Mucosa of descending colon (tissue), 3 donors: Measurements from ENCODE around the gene MCAT. TPM values are rescaled to one million over a fixed set of nuclear protein-coding genes. Genes with fewer than 3 reads are reported as not detected.

Experiments used
- ATAC-seq: fragments of 200-7000 bp; cut with Tn5 transposase; one replicate; pipeline ENCODE4 v1.9.1; 2020; ENCODE audit warnings: mild to moderate bottlenecking, moderate library complexity
- DNase-seq, 3 donors: peaks; one replicate each; pipeline ENCODE4 v3.0.0-alpha.2; 2020
- H3K36me3 ChIP-seq: fragments of 200-600 bp; one replicate; pipeline ENCODE4 v1.8.0; 2021; ENCODE audit warnings: low read depth, mild to moderate bottlenecking
- H3K4me1 ChIP-seq: fragments of 200-600 bp; one replicate; pipeline ENCODE4 v1.8.0; 2021; ENCODE audit warnings: low read depth, mild to moderate bottlenecking
- H3K4me3 ChIP-seq: fragments of 200-600 bp; one replicate; pipeline ENCODE4 v1.8.0; 2021; ENCODE audit warnings: mild to moderate bottlenecking
- H3K9me3 ChIP-seq: fragments of 200-600 bp; one replicate; pipeline ENCODE4 v1.8.0; 2021; ENCODE audit warnings: mild to moderate bottlenecking
- intact Hi-C, 2 donors: fragments of 100-400 bp; cut with DNase I in 1 of 2; cut with micrococcal nuclease in 1 of 2; formaldehyde crosslinking; loops; one replicate each; pipeline versions ENCODE4 v1.11.0 to v1.11.1; 2022; cut with DNase I, micrococcal nuclease
- long read RNA-seq, 2 donors: library from polyadenylated mRNA; unstranded; transcript quantifications; one replicate each; pipeline ENCODE4 v2.0.0, GENCODE V29; 2019 to 2021
- total RNA-seq, 3 donors: library from RNA; stranded (reverse); fragmentation: NEBNext Ultra II Directional in 2 of 3; extraction: Animal tissue kit (Norgen Biotek cat#: 25700) in 2 of 3; gene quantifications; one replicate each; pipeline versions ENCODE4 v1.2.1 to v1.2.4, GENCODE V29; 2021 to 2023
- TF ChIP-seq, protein P1 (sequence below): fragments of 200-600 bp; IDR thresholded peaks from one replicate; pipeline ENCODE4 v1.8.0; 2022; ENCODE audit warnings: antibody characterized with exemption, mild to moderate bottlenecking
- donor health status: DM: no; HTN: no; CAD: no; lungs with moderate emphysema.
- donor health status: DM: no; HTN: no; CAD: no.
- donor health status: DM: no; HTN: yes; CAD: no.

MCAT gene
- 10 to 100 TPM; 16.1 to 18.8 (median 17.0) TPM for total RNA-seq
- long read RNA-seq, donor 1, transcript MCAT-201 (4 exons, 2,056 nt) = major isoform, 12 of 28 reads
- long read RNA-seq, donor 1, transcript MCAT-202 (3 exons, 1,134 nt) = minor isoform, 10 of 28 reads
- long read RNA-seq, donor 1, partial matches to known transcripts = 1 of 28 reads
- long read RNA-seq, donor 1, other reads (novel, unspliced or antisense) = 5 of 28 reads
- long read RNA-seq, donor 2, transcript MCAT-201 (4 exons, 2,056 nt) = major isoform, 28 of 38 reads
- long read RNA-seq, donor 2, partial matches to known transcripts = 0 of 38 reads
- long read RNA-seq, donor 2, other reads (novel, unspliced or antisense) = 4 of 38 reads

DNA sequence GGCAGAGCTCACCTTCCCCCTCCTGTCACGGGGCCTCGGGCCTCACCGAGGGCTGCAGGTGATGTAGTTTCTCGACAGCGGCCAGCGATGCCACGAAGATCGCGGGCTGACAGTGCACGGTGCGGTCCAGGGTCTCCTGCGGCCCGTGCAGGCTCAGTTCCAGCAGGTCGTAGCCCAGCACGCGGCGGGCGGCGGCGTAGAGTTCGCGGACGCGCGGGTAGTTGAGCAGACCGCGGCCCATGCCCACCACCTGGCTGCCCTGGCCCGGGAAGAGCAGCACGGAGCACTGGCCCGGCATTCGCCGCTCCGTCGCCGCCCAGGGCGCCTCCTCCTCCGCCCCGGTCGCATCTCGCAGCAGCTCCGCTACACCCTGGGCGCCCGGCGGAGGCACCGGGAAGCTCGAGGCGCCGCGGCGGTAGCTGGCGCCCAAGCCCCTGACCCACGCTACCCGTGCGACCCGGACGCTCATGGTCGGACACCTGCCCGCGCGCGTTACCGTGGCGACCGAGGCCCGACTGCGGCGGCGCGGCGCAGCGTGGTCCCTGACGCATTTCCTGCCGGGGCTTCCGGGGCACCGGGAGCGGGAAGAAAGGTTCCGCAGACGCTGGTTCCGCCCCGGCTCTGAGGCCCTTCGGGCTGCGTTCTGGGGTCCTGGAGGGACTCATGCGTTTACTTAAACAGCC is at the start of gene MCAT:
Gene MCAT (minus strand): TSS at position 519 of the 683 bp plus-strand sequence. CDS start 50 bp downstream, at position 469.
- intact Hi-C loops = no loop called here
- TF ChIP-seq, protein P1, sequence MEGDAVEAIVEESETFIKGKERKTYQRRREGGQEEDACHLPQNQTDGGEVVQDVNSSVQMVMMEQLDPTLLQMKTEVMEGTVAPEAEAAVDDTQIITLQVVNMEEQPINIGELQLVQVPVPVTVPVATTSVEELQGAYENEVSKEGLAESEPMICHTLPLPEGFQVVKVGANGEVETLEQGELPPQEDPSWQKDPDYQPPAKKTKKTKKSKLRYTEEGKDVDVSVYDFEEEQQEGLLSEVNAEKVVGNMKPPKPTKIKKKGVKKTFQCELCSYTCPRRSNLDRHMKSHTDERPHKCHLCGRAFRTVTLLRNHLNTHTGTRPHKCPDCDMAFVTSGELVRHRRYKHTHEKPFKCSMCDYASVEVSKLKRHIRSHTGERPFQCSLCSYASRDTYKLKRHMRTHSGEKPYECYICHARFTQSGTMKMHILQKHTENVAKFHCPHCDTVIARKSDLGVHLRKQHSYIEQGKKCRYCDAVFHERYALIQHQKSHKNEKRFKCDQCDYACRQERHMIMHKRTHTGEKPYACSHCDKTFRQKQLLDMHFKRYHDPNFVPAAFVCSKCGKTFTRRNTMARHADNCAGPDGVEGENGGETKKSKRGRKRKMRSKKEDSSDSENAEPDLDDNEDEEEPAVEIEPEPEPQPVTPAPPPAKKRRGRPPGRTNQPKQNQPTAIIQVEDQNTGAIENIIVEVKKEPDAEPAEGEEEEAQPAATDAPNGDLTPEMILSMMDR = no peak
- Histone ChIP-seq H3K4me3 (peak within 1 kb of the TSS; percentile 93), H3K36me3 (peaks cover 3% of the 10 kb centered on the region), H3K4me1 (peaks cover 13% of the 10 kb centered on the region), H3K9me3 (no peaks in the 10 kb centered on the region)
- DNase-seq (peak; percentile 88 to 92 (median 90)), ATAC-seq (peak; percentile 98)

GRCh38 chr22:43191831-43192230 is 48.6 kb upstream of the MCAT start:
- intact Hi-C loops = no loop called here
- TF ChIP-seq, protein P1 = no peak
- no peaks in the 10 kb centered on the region for H3K9me3 ChIP-seq
- no peak overlapping the region for H3K4me3 ChIP-seq
- no peaks in the 10 kb centered on the region for H3K4me1 ChIP-seq
- DNase-seq = no peak
- peaks cover 3% of the 10 kb centered on the region for H3K36me3 ChIP-seq
- ATAC-seq = no peak

GRCh38 chr22:43188829-43189545 is 45.8 kb upstream of the MCAT start:
- peak in 1 of 3 donors; percentile 44 for DNase-seq
- H3K9me3 ChIP-seq = no peaks in the 10 kb centered on the region
- intact Hi-C loops = no loop called here

DNA sequence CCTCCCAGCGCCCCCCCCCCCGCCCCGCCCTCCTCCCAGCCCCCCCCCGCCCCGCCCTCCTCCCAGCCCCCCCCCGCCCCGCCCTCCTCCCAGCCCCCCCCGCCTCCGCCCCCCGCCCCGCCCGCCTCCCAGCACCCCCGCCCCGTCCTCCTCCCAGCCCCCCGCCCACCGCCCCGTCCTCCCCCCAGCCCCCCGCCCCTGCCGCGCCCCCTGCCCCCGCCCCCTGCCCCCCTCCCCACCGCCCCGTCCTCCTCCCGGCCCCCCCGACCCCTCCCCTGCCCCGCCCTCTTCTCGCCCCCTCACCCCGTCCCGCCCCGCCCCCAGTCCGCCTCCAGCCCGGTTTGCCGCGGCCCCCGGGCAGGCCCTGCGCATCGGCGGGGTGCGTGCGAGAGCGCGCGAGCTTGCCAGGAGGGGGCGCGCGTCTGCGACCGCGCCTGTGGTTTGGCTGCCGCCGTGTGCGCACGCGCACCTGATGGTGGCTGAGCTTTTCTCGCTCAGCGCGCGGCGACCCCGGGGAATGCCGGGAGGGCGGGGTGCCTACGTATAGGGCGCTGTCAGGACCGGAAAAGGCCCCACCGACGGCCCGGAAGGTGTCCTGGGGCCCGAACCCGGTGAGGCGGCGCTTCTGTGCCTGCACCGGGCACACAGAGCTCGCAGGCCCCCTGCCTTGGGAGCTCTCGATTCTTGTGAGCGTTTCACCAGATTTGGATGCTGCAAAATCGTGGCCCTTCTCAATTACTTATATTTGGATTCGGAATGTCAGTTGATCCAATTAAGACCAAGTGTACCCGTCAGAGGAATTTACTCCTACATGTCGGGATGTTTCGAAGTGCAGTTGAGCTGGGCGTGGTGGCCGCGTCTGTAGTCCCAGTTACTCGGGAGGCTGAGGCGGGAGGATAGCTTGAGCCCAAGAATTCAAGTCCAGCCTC is 44.2 kb upstream of the MCAT start:
- peak; percentile 98 to 99 (median 98) for DNase-seq
- TF ChIP-seq, protein P1 = peak; percentile 87
- H3K4me3 ChIP-seq = peak overlapping the region; percentile 19
- peaks cover 11% of the 10 kb centered on the region for H3K4me1 ChIP-seq
- no peaks in the 10 kb centered on the region for H3K9me3 ChIP-seq
- peak; percentile 92 for ATAC-seq
- intact Hi-C loops = no loop called here
- peaks cover 3% of the 10 kb centered on the region for H3K36me3 ChIP-seq

More at GRCh38 chr22:43188829-43189545, 45.8 kb upstream of the MCAT start:
- Histone ChIP-seq H3K4me1 (peaks cover 11% of the 10 kb centered on the region), H3K36me3 (peaks cover 3% of the 10 kb centered on the region), H3K4me3 (no peak overlapping the region)
- ATAC-seq = no peak
- TF ChIP-seq, protein P1 = no peak
